ENCODE data around the gene MORF4L2.
"Not testable (repeated sequence)": the region's sequence is repeated elsewhere in the genome, so short reads cannot be mapped to it uniquely, and the experiment has no call there.

Gene MORF4L2

DNA sequence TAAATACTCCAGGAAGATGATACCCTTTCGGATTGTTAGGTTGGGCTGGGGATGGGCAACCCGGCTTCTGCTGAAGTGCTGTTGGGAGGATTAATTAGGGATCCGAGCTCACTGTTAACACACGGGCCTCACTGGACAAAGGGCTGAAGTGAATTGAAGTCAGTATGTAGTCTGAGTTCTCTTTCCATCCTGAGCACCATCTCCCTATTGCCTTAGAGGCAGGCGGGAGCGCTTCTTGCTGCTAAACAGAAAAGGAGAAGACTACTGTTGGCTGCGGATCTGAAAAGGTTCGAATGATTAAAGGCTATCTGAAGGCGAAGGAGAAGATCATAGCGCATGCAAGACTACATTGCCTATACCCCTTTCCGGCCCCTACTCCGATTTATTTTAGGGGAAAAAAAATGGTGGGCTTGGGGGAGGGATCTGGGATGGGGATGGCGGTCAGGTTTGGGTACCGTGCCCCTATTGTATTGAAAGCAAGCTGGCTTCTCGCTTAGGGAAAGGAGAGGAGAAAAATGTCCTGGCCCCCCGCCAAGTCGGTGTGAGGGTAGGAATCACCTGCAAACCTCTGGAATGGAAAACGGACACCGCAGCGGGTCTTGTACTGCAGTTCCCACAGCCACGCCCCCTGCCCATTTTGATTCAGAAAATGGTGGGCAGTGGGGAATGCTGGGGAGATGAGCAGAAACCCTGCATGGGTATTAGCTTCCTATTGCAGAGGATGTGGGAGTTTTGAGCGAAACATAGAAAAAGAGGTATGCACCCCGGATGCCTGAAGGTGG is 22.3 kb downstream of the MORF4L2 start:
- TF ChIP-seq CTCF (IDR thresholded peaks at IDR 0.05; ENCODE audit: control insufficient read depth, insufficient read depth, low read depth, low read length, missing control alignments), result no peak
- no peak for DNase-seq (ENCODE audit: low read depth)
- no peak overlapping the region for H3K4me3 ChIP-seq (ENCODE audit: control insufficient read depth, low read depth, low read length)

DNA sequence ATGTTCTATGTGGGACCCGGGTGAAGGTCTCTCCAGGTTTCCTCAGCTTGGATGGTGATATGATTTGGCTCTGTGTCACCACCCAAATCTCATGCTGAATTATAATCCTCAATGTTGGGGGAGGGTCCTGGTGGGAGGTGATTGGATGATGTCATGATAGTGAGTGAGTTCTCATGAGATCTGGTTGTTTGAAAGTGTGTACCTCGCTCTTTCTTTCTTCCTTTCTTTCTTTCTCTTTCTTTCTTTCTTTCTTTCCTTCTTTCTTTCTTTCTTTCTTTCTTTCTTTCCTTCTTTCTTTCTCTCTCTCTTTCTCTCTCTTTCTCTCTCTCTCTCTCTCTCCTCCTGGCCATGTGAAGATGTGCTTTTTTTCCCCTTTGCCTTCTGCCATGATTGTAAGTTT is 27.0 kb downstream of the MORF4L2 start:
- not testable (repeated sequence) for DNase-seq (ENCODE audit: low read depth); H3K4me3 ChIP-seq (ENCODE audit: control insufficient read depth, low read depth, low read length)

DNA sequence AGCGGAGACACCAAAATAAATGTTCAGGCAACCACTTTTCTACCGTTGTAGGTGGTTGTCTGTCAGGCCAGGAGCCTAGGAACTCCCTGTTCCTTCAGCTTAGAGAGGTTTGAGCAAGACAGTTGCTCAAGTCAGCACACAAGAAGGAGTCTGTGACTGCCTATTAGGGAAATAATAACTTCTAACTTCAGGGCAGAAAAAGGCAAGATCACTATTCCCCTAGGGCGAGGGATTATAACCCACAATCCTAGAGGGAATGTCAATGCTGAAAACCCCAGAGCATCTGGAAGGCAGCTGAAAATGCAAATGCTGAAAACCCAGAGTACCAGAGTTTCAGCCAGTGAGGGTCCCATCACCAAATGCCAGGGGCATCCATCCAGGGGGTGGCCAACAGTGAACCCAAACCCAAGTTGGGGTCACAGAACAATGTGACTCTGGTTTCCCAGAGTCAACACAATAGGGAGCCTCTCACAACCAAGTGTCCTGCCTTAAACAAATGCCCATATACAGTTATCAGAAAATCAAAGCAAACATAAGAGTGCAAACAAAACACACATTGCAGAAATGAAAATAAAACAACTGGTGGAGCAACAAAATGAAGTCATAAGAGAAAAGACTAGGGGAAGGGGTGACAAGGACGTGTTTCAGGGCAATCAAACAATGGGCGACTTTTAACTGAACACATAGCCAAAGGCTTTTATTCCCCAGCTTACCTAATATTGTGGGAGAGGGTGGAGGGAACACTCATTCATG is 27.6 kb downstream of the MORF4L2 start:
- H3K4me3 ChIP-seq (ENCODE audit: control insufficient read depth, low read depth, low read length), result no peak overlapping the region
- TF ChIP-seq CTCF (IDR thresholded peaks at IDR 0.05; ENCODE audit: control insufficient read depth, insufficient read depth, low read depth, low read length, missing control alignments), result no peak
- DNase-seq (ENCODE audit: low read depth), result no peak

DNA sequence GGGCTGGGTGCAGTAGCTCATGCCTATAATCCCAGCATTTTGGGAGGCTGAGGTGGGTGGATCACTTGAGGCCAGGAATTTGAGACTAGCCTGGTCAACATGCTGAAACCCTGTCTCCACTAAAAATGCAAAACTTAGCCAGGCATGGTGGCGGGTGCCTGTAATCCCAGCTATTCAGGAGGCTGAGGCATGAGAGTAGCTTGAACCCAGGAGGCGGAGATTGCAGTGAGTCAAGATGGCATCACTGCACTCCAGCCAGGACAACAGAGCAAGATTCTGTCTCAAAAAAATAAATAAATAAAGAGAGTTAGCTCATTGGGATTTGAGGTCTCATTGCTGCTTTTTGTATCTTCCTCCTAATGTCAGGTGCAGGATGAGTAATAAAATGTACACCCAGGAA is 29.4 kb downstream of the MORF4L2 start:
- DNase-seq (ENCODE audit: low read depth); H3K4me3 ChIP-seq (ENCODE audit: control insufficient read depth, low read depth, low read length): not testable (repeated sequence)

GRCh38 chrX:103656617-103657016 is 29.9 kb downstream of the MORF4L2 start:
- no peak for TF ChIP-seq CTCF (IDR thresholded peaks at IDR 0.05; ENCODE audit: control insufficient read depth, insufficient read depth, low read depth, low read length, missing control alignments)
- DNase-seq (ENCODE audit: low read depth), result peak; percentile 56
- H3K4me3 ChIP-seq (ENCODE audit: control insufficient read depth, low read depth, low read length), result no peak overlapping the region

GRCh38 chrX:103655230-103656000 is 31.1 kb downstream of the MORF4L2 start:
- not testable (repeated sequence) for DNase-seq (ENCODE audit: low read depth); H3K4me3 ChIP-seq (ENCODE audit: control insufficient read depth, low read depth, low read length)

DNA sequence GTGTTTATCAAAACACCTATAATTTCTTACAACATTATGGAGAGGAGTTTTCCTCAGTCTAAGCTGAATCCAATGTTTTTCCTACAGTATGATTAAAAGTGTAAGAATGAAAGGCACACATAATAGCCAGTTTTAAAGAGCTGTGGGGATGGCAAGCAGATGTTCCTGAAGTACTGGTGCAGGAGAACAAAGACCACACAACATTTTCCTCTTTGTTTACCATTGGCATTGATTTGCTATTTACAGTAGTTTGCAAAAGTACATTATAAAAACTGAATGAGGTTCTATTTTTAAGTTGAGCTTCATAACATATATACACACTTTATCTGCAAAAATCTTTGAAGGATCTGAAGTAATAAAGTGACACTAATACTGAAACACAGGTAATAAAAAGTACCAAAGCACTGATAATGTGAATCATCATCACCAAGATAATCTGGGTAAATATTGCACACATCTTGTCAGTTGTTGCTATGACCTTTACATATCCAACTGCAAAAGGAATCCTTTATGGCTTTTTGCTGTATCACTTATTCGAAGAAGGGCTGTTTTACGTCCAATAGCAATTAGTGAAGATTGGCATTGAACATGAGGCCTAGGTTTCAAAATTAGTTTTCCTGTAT is 35.2 kb downstream of the MORF4L2 start:
- H3K4me3 ChIP-seq (ENCODE audit: control insufficient read depth, low read depth, low read length), result no peak overlapping the region
- no peak for DNase-seq (ENCODE audit: low read depth)
- TF ChIP-seq CTCF (IDR thresholded peaks at IDR 0.05; ENCODE audit: control insufficient read depth, insufficient read depth, low read depth, low read length, missing control alignments), result no peak

GRCh38 chrX:103647630-103648029 is 38.9 kb downstream of the MORF4L2 start:
- no peak for TF ChIP-seq CTCF (IDR thresholded peaks at IDR 0.05; ENCODE audit: control insufficient read depth, insufficient read depth, low read depth, low read length, missing control alignments)
- no peak for DNase-seq (ENCODE audit: low read depth)
- H3K4me3 ChIP-seq (ENCODE audit: control insufficient read depth, low read depth, low read length), result no peak overlapping the region

Data from AG09309 (cell line).